ENCODE data around the gene SSBP2.

DNA sequence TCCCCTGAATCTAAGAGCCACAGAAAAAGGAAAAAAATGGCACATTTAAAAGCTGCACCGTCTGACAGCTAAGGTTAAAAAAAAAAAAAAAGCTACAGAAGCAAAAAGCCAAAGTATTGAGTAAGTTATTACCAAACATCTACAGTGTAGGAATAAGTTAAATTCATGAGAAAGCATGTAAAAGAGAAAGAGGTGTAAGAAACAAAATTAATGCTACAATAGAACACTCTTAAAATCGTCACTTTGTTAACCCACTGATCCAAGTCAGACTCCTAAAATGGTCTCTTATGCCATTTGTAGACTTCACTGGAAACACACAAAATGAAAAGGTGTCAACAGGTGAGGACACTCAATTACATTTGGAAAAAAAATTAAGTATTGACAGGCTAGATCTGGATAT, 120.2 kb downstream of the SSBP2 start:
- TF ChIP-seq, protein P1, sequence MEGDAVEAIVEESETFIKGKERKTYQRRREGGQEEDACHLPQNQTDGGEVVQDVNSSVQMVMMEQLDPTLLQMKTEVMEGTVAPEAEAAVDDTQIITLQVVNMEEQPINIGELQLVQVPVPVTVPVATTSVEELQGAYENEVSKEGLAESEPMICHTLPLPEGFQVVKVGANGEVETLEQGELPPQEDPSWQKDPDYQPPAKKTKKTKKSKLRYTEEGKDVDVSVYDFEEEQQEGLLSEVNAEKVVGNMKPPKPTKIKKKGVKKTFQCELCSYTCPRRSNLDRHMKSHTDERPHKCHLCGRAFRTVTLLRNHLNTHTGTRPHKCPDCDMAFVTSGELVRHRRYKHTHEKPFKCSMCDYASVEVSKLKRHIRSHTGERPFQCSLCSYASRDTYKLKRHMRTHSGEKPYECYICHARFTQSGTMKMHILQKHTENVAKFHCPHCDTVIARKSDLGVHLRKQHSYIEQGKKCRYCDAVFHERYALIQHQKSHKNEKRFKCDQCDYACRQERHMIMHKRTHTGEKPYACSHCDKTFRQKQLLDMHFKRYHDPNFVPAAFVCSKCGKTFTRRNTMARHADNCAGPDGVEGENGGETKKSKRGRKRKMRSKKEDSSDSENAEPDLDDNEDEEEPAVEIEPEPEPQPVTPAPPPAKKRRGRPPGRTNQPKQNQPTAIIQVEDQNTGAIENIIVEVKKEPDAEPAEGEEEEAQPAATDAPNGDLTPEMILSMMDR (IDR thresholded peaks at IDR 0.05; ENCODE audit: extremely low read depth in 1 of 2, insufficient read depth in 1 of 2, low read depth in 1 of 2, low read length in 2 of 2), result no peak
- no peak for TF ChIP-seq POLR2A (IDR thresholded peaks at IDR 0.05; ENCODE audit: low read depth, low read length)
- no peak for TF ChIP-seq JUN (IDR thresholded peaks at IDR 0.05; ENCODE audit: borderline replicate concordance, insufficient read depth, insufficient read length, low read depth)
- TF ChIP-seq, protein P2, sequence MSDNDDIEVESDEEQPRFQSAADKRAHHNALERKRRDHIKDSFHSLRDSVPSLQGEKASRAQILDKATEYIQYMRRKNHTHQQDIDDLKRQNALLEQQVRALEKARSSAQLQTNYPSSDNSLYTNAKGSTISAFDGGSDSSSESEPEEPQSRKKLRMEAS (IDR thresholded peaks at IDR 0.05; ENCODE audit: insufficient read depth, insufficient read length), result no peak
- TF ChIP-seq POLR2AphosphoS5 (IDR thresholded peaks at IDR 0.05; ENCODE audit: insufficient read depth, low read depth, low read length), result no peak
- no peak for TF ChIP-seq FOS (IDR thresholded peaks at IDR 0.05; ENCODE audit: borderline replicate concordance, insufficient read depth, low read length)
- TF ChIP-seq EZH2 (IDR thresholded peaks at IDR 0.05; ENCODE audit: borderline replicate concordance, low read depth, low read length, severe bottlenecking), result no peak
- TF ChIP-seq MYC (IDR thresholded peaks at IDR 0.05; ENCODE audit: low read depth, low read length), result no peak
